Fibroblast of the aortic adventitia (primary cell): ENCODE measurements around the gene SORBS1. TPM values are rescaled to one million over a fixed set of nuclear protein-coding genes. Genes with fewer than 3 reads are reported as not detected.

Source experiments
- DNase-seq: peaks from one replicate; pipeline ENCODE4 v3.0.0-alpha.2; 2010; ENCODE audit warnings: low read depth
- H3K4me3 ChIP-seq: 2 replicates; pipeline ENCODE4 v1.5.1; 2011; ENCODE audit warnings: low read depth, mild to moderate bottlenecking, control low read depth, low read length, moderate library complexity
- CTCF ChIP-seq: IDR thresholded peaks from 2 replicates; pipeline ENCODE4 v1.5.1; 2011; ENCODE audit warnings: mild to moderate bottlenecking, low read length, control low read depth, inconsistent platforms; ENCODE audit not compliant: insufficient read depth
- total RNA-seq: library from RNA; depleted of rRNA; stranded (reverse); fragments of >200 nt; gene quantifications from 2 replicates; pipeline ENCODE4 v1.2.3, GENCODE V29; 2012; ENCODE audit warnings: low replicate concordance

SORBS1 gene
- total RNA-seq, 1 donor, result 0.36 TPM

- no peak for DNase-seq
- TF ChIP-seq CTCF, result no peak
Measured at GRCh38 chr10:95567903-95568630, 6.9 kb upstream of the SORBS1 start.

GRCh38 chr10:95566136-95566535 lies 5.0 kb upstream of the SORBS1 start:
- DNase-seq, result no peak
- H3K4me3 ChIP-seq, result no peak overlapping the region
- no peak for TF ChIP-seq CTCF

More at GRCh38 chr10:95567903-95568630, 6.9 kb upstream of the SORBS1 start:
- no peak overlapping the region for H3K4me3 ChIP-seq

- DNase-seq, result no peak
- H3K4me3 ChIP-seq, result no peak overlapping the region
- no peak for TF ChIP-seq CTCF
Measured at GRCh38 chr10:95565336-95565735, 4.2 kb upstream of the SORBS1 start.

GRCh38 chr10:95564291-95564690 lies 3.1 kb upstream of the SORBS1 start:
- no peak for TF ChIP-seq CTCF
- DNase-seq, result no peak
- H3K4me3 ChIP-seq, result no peak overlapping the region

- TF ChIP-seq CTCF, result no peak
- H3K4me3 ChIP-seq, result no peak overlapping the region
- no peak for DNase-seq
Measured at GRCh38 chr10:95562341-95562965, 1.3 kb upstream of the SORBS1 start.

GRCh38 chr10:95561864-95562177 lies 650 bp upstream of the SORBS1 start:
- TF ChIP-seq CTCF, result no peak
- no peak overlapping the region for H3K4me3 ChIP-seq
- no peak for DNase-seq
